Measurements from ENCODE around the gene PHACTR3. TPM values are rescaled to one million over a fixed set of nuclear protein-coding genes. Genes with fewer than 3 reads are reported as not detected.

The PHACTR3 gene
- total and polyA plus RNA-seq, 10 donors, result 1.4 to 15.0 (median 8.6) TPM

DNA sequence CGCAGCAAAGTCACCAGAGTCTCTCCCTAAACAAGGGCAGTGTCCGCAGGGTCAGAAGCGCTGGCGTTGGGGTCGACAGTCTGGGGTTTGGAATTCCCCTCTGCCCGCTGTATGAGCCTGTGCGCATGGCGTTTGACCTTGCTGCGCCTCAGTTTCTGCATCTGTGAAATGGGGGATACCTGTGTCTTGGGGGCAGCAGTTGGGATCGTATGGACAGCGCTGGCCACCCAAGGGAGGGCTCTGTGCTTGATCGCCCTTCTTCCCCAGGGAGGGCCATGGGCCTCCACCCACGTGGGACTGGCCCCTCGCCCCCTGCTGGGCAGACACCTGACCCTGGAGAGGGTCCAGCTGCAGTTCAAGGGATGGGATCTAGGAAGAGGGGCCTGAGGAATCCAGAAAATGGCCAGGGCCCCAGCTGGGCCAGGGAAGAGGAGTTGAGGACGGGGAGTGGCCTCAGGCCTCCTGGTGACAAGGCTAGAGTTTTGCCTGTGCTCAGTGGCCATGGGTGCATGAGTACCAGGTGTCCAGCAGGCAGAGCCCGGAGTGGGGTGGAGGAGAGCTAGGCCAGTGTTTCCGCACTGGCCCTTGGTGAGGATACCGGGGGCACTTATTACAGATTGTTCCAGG, 26.4 kb upstream of the PHACTR3 start:
- Histone ChIP-seq H3K36me3 (no peaks in the 10 kb centered on the region), H3K9me3 (no peaks in the 10 kb centered on the region), H3K27ac (peak overlapping the region in 5 of 8 donors; percentile 38 to 63 (median 55)), H3K4me3 (peak overlapping the region; percentile 22 to 59 (median 31)), H3K27me3 (replicated peaks in 1 of 7) (peaks cover 0 to 69% (median 21%) of the 10 kb centered on the region in 7 donors), H3K4me1 (peaks cover 0 to 35% (median 3%) of the 10 kb centered on the region in 6 donors)
- 48 to 57% (median 55%) methylated on average over 12 to 18 of the region's 18 CpGs for WGBS, 5 donors
- no peak for TF ChIP-seq POLR2AphosphoS5 (IDR thresholded peaks at IDR 0.05)
- TF ChIP-seq, protein P1, sequence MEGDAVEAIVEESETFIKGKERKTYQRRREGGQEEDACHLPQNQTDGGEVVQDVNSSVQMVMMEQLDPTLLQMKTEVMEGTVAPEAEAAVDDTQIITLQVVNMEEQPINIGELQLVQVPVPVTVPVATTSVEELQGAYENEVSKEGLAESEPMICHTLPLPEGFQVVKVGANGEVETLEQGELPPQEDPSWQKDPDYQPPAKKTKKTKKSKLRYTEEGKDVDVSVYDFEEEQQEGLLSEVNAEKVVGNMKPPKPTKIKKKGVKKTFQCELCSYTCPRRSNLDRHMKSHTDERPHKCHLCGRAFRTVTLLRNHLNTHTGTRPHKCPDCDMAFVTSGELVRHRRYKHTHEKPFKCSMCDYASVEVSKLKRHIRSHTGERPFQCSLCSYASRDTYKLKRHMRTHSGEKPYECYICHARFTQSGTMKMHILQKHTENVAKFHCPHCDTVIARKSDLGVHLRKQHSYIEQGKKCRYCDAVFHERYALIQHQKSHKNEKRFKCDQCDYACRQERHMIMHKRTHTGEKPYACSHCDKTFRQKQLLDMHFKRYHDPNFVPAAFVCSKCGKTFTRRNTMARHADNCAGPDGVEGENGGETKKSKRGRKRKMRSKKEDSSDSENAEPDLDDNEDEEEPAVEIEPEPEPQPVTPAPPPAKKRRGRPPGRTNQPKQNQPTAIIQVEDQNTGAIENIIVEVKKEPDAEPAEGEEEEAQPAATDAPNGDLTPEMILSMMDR (IDR thresholded peaks at IDR 0.05 in 8 of 11, conservative IDR thresholded peaks at IDR 0.05 in 3 of 11), result no peak
- TF ChIP-seq POLR2A (IDR thresholded peaks at IDR 0.05), result no peak
- peak; percentile 37 for DNase-seq
- intact Hi-C loops (cut with DNase I; ENCODE audit: low total_unique reads), result no loop called here

DNA sequence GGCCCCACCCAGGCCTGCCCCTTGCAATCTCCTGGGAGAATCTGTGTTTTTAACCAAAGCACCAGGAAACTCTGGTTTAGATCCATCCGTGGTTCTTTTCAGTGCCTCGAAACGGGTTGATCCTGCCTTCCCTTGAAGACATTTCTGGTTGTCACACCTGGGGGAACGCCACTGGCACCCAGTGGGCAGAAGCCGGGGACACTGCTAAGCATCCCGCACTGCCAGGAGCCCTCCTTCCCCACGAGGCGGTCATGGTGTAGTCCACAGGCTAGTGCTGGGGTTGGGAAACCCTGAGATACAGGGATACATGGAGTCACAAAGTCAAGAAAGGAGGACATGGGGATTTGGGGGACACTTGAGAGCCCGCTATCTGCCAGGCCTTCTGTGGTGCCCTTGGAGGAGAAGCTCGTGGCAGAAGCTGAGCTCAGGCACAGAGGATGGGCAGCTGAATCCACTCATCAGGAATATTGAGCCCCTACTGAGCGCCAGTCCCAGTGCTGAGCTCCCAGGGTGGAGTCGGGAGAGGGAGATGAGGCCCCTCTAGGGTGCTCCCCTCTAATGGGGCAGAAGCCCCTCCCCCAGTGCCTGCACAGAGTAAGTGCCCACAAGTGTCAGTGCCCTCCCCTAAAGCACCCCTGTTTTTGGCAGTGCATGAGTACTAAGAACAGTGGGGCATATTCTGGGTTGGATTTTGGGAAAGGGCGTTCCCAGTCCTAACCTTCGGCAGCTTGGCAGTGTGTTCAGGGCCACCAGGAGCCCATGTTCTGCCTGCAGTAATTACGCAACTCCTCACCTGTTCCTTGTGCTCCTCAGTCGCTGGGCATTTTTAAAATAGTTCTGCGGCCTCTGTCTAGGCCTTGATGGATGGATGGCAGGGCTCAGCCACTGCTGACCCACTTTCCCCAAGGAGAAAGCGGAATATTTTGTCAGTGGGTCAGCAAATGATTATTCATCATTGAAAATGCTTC, 25.6 kb upstream of the PHACTR3 start:
- Histone ChIP-seq H3K27ac (peak overlapping the region in 4 of 8 donors; percentile 11 to 63 (median 58)), H3K36me3 (no peaks in the 10 kb centered on the region), H3K27me3 (replicated peaks in 1 of 7) (peaks cover 0 to 74% (median 21%) of the 10 kb centered on the region in 7 donors), H3K4me1 (peaks cover 0 to 38% (median 3%) of the 10 kb centered on the region in 6 donors), H3K9me3 (no peaks in the 10 kb centered on the region), H3K4me3 (peak overlapping the region in 6 of 8 donors; percentile 22 to 59 (median 34))
- DNase-seq, result peak; percentile 53
- TF ChIP-seq POLR2AphosphoS5 (IDR thresholded peaks at IDR 0.05) (no peak), POLR2A (IDR thresholded peaks at IDR 0.05) (no peak)
- TF ChIP-seq, protein P1 (IDR thresholded peaks at IDR 0.05 in 8 of 11, conservative IDR thresholded peaks at IDR 0.05 in 3 of 11), result no peak
- 77 to 85% (median 82%) methylated on average over 16 to 18 of the region's 18 CpGs for WGBS, 5 donors
- intact Hi-C loops (cut with DNase I; ENCODE audit: low total_unique reads), result no loop called here

DNA sequence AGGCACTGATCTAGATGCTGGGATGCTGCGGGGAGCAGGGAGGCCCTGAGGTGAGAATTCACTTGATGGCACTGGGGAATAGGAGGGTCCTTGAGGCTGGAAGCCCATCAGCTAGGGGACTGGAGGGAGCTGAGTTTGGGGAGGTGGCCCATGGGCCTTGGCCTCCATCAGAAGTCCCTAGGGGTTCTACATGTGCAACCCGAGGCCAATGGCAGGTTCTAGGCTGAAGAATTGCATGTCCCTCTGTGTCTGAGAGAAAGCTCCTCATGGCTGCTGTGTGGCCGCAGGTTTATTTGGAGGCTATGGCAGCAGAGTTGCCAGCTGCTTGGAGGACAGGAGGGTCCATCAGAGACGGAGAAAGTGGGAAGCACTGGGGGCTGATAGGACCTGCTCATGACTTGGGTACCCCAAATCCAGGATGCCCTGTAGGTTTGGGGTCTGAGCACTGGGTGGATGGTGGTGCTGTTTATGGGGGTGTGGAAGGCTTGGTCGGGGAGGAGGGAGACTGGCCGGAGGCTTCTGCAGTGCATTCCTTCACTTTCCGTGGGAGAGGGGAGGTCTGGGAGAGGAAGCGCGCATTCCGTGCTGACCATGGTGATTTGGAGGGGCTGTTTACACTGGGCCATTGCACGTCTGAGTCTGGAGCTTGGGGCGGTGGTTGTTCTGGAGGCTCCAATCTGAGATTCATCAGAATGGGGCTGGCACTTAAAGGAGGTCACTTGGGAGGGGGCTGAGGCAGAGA, 24.8 kb upstream of the PHACTR3 start:
- peaks cover 0 to 69% (median 21%) of the 10 kb centered on the region in 7 donors for H3K27me3 ChIP-seq (replicated peaks in 1 of 7)
- peak overlapping the region in 3 of 8 donors; percentile 6 to 17 (median 11) for H3K4me3 ChIP-seq
- intact Hi-C loops (cut with DNase I; ENCODE audit: low total_unique reads), result no loop called here
- H3K27ac ChIP-seq, result peak overlapping the region in 5 of 8 donors; percentile 21 to 63 (median 53)
- no peaks in the 10 kb centered on the region for H3K36me3 ChIP-seq
- no peaks in the 10 kb centered on the region for H3K9me3 ChIP-seq
- H3K4me1 ChIP-seq, result peaks cover 0 to 47% (median 3%) of the 10 kb centered on the region in 6 donors
- TF ChIP-seq, protein P1 (IDR thresholded peaks at IDR 0.05 in 8 of 11, conservative IDR thresholded peaks at IDR 0.05 in 3 of 11), result no peak
- TF ChIP-seq POLR2AphosphoS5 (IDR thresholded peaks at IDR 0.05), result no peak
- no peak for TF ChIP-seq POLR2A (IDR thresholded peaks at IDR 0.05)
- DNase-seq, result no peak
- WGBS, 5 donors, result 66 to 74% (median 69%) methylated on average over 11 to 12 of the region's 12 CpGs

Data from spleen (tissue), 11 donors.